SW 1271 (cell line): Measurements from ENCODE around the gene GNS.
"Not testable (repeated sequence)": the region's sequence is repeated elsewhere in the genome, so short reads cannot be mapped to it uniquely, and the experiment has no call there.

Experiments used
- DNase-seq, 2 experiments: peaks; one replicate each; lab custom pipeline; 2025; lab: John Stamatoyannopoulos, UW

Gene GNS

DNA sequence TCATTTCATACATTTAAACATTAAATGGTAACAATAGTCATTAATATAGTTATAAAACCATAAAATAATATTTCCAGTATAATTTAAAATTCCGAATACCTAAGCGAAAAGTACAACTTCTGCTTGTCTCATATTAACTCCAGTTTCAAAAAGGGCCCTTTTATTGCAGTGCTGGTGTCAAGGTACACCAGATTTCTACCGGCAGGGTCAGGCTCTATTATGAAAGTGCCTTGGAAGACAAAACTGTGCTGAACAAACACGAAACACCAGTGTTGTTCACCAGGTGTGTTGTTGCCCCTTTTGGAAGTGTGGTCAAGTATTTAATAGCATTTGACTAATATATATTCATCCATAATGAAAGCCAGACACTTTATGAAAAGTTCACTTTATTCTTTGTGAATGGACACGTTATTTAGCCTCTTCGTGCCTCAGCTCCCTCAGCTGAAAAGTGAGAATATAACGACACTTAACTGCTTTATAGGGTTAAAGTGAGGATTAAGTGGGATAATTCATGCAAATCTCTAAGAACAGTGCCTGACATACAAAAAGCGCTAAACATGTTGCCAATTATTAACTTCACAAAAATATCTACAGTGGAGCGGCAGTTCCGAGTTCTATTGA is 20.3 kb upstream of the GNS start:
- DNase-seq: no peak

DNA sequence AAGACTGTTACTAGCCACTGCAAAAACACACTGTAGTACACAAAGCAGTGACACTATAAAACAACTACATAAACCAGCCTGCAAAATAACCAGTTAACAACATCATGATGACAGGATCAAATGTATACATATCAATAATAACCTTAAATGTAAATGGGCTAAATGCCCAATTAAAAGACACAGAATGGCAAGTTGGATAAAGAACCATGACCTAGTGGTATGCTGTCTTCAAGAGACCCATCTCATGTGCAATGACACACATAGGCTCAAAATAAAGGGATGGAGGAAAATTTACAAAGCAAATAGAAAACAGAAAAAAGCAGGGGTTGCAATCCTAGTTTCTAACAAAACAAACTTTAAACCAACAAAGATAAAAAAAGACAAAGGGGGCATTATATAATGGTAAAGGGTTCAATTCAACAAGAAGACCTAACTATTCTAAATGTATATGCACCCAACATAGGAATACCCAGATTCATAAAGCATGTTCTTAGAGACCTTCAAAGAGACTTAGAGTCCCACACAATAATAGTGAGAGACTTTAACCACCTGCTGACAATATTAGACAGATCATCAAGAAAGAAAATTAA is 16.0 kb upstream of the GNS start:
- not testable (repeated sequence) for DNase-seq

DNA sequence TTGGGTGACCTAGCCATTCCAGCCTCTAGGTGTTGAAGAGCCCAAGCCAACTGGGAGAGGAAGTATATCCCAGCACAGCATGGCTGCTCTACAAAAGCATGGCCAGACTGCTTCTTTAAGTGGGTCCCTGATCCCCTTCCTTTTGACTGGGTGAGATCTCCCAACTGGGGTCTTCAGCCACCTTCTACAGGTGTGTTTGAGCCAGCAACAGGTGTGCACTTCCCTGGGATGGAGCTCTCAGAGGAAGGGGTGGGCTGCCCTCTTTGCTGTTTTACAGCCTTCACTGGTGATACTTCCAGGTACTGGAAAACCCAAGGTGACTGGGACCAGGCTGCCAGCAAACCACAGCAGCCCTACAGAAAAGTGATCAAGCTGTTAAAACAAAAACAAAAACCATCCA is 14.2 kb upstream of the GNS start:
- no peak for DNase-seq

DNA sequence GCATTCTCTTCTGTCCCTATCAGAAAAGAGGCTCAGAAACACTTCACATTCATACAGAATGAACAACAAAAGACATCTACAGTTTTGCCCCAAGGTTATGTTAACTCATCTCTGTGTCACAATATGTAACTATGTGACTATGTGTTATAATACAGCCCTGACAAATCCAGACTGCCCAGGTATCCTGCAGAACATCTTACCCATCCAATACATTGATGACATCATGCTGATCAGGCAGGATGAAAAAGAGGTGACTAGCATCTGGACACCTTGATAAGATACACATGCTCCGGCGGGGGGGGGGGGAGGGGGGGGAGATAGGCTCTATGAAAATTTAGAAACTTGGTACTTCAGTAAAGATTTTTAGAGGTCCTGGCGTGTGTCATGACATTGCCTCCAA is 8.3 kb upstream of the GNS start:
- no peak for DNase-seq

DNA sequence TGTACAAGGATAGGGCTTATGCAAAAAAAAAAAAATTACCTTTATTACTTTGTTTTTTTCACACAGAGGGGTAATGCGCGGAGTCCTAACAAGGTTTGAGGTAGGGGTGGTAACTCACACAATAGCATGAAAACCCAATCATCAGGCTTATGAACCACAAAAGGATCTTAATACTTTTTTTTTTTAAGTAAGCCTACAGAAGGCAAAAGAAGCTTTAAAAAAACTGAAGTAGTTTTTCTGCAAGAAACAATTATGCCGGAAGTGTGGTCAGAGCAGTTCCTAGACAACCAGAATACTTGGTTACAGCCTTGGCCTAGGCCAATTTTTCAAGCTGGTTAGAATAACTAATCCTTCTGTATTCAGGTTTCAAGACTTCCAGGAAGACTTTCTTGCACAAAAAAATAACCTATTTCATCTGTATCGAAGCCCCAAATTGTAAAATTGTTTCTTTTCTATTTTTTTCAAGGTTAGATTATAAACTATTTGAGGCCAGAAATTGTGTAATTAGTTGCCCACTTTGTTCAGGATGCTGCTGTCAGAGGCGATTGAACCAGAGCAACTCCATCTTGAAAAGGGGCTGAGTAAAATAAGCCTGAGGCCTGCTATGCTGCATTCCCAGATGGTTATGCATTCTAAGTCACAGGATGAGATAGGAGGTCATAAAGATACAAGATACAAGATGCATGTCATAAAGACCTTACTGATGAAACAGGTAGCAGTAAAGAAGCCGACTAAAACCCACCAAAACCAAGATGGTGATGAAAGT is 1.8 kb upstream of the GNS start:
- no peak for DNase-seq

DNA sequence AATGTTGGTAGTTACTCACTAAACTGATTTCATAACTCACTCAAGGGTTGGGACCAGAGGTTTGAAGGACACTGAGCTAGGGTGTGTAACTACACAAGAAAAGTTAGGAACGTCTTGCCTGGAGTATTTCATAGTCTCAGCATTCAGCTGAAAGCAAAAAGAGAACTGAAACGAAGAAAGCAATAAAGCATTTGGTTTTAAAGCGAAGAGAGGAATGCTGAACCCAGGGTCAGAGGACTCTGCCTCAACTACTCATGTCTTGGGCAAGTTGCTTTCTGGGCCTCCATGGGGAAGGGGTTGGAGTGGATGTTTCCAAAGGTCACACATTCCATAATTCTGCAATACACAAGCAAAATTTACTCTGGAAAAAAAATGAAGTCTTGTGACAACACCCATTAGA is 1.4 kb downstream of the GNS start:
- DNase-seq: no peak

DNA sequence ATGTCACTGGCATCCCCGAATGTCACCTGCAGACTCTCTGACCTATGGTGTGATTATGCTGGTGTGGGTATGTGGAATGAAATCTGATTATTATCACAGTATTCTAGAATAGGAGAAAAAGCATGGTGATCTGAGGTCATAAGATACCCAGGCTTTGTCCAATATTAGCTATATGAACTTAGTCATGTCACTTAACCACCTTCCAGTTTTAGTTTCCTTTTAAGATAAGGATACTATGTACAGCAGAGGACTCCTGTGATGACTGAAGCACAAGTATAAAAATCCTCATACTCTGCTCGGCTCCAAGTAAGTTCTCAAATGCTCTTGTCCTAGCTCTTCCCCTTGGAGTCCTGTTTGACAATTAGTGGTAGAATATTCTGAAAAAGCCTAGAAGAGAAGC is 2.8 kb downstream of the GNS start:
- no peak for DNase-seq

DNA sequence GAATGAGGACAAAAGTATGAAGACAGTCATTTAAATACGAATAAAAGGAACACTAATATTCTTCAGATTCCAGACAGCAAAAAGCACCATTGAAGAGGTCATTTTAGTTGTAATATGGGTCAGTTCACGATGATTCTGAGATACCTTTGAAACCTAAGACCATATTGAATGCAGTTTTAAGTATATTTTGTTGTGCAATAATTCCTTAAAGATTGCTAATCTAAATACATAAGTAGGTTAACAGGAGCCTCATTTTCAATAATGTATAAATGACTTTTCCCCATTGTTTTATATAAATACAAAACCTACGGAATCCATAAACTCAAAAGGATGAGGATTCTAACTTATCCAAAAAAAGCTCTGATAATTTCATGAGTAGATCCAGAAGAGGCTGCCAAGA is 5.8 kb downstream of the GNS start:
- no peak for DNase-seq

DNA sequence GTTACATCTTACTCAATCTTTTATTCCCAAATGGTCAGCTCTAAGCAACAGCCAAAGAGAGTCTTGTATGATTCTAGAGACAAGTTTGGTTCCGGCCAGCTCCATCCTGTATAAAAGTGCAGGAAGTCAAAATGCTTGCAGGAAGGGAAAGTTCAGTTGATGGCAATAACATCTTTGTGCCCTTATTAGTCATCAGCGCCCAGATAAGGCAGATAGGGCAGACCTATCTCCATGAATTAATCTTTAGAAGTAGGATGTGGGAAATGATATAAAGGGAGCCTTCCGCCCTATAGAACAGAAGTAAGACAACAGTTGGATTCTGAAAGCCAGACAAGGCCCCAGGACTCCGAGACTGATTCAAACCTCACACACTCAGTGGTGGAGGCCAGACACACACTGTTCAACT is 6.4 kb downstream of the GNS start:
- DNase-seq: no peak

DNA sequence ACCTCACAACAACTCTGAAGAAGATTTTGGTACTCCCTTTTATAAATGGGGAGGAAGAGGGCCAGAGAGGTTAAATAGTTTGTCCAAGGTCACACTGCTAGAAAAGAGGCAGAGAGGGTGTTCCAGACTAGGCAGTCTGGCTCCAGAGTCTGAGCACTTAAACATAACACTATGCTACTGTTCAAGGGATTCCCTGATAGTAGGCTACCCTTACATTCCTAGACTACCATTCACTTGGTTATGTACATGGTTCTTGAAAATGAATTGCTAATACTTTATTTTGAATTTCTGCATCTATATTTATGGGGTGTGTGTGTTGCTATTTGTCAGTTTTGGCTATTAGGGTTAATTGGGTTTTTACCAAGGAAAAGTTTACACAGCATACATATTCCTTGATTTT is 7.2 kb downstream of the GNS start:
- no peak for DNase-seq

DNA sequence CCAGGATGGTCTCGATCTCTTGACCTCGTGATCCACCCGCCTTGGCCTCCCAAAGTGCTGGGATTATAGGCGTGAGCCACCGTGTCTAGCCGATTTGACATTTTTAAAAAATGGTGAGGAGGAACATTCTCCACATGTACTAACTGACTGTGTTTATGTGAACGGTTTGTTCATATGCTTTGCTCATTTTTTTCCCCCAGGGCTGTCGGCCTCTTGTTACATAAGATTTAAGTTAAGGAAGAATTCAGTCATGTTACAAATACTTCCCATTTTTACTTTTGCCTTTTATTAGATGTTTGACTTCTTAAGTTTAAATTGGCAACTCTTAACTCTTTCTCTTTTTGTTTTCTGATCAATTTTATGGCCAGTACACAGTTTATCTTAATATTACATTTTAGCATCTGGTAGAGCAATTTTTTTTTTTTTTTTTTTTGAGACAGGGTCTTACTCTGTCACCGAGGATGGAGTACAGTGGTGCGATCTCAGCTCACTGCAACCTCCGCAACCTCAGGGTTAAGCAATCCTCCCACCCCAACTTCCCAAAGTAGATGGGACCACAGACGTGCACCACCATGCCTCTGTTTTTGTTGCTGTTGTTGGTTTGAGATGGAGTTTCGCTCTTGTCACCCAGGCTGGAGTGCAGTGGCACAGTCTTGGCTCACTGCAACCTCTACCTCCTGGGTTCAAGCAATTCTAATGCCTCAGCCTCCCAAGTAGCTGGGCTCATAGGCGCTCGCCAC is 9.6 kb downstream of the GNS start:
- DNase-seq: no peak

DNA sequence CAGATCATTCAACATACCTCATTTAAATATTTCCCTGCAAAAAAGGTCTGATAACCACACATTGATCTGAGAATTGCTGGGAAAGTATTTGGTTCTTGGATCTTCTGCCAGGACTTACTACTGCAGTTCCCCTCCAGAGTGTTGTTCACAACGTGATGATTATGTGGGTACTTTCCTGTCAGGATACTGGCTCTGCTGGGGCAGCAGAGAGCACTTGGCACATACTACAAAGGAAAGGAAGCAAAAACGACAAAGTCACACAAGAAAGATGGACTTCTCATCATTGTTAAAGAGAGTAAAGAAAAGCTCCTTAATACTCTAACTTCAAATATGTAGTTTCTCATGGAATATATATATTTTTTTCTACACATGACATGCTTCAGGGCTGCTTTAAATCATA is 11.5 kb downstream of the GNS start:
- DNase-seq: no peak

DNA sequence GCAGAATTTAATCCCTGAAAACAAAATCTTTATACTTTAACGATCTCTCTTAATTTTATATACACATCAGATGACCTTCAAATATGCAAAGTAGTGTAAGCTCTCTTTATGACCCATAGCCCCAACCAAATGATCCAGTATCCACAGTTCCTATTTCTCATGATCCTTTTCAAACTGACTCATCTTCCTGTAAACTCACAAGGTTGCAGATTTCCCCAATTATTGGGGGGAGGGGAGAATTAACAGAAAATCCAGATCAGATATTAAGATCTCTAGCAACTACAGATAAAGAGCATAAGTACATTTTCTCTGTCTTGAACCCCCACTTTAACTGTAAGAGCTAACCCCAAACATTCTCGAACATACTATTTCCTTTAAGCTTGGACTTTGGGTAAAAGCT is 12.5 kb downstream of the GNS start:
- peak in 1 of 2 experiments; percentile 36 for DNase-seq

DNA sequence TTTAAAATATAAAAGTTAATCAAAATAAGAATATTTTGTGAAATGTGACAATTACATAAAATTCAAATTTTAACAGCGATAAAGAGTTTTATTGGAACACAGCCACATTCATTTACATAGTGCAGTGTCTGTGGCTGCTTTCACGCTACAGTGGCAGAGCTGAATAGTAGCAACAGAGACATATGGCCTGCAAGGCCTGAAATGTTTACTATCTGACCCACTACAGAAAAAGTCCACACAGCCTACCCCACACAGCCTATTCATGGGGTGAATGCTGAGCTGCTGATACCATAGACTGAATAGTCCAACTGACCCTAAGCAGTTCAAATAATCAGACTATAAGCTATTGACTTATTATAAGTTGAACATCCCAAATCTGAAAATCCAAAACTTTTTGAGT is 13.2 kb downstream of the GNS start:
- DNase-seq: no peak

DNA sequence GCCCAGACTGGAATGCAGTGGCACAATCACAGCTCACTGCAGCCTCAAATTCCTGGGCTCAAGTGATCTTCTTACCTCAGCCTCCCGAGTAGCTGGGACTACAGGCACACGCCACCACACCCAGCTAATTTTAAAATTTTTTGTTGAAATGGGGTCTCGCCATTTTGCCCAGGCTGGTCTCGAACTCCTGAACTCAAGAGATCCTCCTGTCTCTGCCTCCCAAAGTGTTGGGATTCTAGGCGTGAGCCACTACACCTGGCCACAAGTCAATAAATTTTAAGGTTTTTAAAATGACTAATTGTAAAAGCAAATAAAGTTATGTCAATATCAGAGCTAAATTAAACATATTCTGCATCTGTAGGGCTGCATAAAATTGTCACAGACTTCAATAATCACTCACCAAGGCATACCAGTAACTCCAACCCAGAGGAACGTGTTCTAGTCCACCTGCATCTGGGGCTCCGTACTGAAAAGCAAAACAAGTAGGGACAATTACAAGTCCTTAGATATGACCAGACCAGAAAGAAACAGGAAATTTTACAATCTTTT is 13.9 kb downstream of the GNS start:
- no peak for DNase-seq

DNA sequence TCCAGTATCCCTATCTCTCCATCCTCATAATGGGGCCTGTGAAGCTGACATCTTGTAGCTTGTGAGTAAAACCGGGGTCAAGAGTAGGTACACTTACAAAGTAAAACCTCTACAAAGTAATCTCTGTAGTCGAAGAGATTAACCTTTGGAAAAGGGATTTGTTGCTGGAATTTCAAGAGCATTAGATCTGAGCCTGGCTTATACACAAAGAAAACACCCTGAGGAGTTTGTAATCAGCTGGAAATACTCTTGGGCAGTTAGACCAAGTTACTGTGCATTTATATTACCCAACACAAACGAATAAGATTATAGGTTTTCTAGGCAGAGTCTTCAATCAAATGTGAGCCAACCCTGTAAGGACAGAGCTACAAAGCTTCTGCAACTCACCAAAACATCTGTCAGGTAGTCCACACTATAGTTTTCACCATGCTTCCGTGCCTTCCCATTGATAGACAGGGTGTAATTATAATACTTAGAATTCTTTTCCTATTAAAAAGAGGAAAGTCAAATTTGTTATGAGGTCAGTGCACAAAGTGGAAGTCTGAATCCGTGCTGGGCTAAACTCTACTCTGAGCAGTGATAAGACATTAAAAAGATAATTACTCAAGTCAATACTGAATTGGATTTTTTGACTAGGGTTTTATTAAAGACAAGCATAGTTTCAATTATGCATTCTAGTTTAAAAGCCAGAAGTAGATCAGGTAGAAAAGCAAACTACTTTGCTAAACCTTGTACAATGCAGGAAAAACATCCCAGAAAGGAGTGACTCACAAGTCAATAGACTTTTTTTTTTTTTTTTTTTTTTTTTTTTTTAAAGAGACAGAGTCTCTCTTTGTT is 14.6 kb downstream of the GNS start:
- peak in 1 of 2 experiments; percentile 18 for DNase-seq

DNA sequence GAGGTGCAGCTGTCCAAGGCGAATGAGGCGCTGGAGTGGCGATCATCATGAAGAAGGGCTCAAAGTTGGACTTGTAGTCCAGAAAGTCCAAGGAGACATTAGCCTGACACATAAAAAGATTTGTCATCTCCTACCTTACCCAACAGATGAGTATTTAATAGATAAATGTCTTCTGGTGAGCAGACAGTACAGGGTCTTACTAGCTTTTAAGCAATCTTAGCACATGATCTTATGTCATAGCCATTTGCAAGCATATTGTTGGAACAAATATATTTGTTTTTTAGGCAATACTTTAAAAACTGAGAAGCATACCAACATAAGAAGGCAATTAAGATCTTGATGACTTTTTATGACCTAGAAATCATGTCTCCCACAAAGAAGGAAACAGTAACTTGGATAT is 16.0 kb downstream of the GNS start:
- no peak for DNase-seq

DNA sequence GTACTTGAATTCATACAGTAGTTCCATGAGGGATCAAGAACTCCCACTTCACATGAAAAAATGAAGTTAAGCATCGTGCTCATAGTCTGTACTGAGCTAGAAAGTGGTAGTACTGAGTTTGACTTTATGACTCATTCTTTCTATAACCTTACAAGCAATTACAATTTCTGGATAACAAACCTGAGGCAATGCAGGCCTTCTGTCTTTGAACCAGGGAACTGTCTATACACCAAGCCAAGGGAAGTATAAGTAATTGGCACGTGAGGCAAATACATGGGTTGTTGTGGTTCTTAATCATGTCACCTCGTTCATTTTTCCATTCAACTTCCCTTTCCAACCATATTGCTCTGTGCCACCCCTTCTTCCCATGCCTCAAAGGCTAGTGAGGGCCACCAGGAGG is 16.8 kb downstream of the GNS start:
- no peak for DNase-seq

DNA sequence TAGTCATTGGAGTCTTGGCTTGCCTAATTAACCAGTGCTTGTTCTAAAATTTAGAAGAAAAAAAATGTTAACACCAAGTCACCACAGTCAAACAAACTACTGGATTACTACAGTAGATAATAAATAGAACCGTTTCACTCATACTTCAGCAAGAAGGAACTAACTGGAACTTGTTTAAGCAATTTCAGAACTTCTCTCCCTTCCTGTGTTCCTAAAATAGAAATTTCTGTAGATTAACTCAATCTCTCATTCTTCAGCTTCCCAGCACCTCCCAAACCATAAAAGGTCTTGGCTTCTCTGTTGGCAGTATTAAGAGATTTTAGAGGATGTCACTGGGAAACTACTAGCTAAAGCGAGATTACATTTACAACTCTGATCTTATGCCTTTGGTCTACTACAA is 18.6 kb downstream of the GNS start:
- DNase-seq: no peak

DNA sequence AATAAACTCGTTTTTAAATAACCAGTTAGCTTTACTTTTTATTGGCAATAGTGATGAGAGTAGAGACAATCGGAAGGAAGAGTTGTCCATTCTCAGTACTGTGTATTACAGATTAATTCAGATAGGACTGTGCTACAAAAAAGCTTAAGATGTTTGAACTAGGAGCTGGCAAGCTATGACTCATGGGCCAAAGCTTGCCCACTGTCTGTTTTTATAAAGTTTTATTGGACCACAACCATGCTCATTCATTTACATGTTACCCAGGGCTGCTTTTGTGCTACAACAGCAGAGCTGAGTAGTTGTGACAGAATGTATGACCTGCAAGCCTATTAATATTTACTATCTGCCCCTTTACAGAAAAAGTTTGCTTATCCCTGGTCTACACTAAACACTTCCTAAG is 19.4 kb downstream of the GNS start:
- DNase-seq: no peak

DNA sequence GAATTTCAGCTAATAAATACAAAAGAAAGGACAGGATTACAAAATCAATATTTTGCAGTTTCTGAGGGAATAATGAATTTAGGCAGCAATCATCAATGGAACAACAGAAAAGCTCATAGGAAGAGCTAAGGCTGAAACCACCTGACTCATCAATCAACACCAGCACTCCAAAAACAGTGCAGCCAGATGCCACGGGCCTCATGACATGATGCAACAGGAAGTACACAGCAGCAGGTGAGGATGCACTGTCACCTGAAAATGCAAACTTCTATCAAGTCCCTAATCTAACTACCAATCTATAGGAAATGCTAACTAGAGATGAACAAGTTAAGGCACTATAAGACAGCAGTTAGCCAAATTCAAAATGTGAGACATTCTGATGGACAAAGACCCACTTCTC is 21.7 kb downstream of the GNS start:
- no peak for DNase-seq

DNA sequence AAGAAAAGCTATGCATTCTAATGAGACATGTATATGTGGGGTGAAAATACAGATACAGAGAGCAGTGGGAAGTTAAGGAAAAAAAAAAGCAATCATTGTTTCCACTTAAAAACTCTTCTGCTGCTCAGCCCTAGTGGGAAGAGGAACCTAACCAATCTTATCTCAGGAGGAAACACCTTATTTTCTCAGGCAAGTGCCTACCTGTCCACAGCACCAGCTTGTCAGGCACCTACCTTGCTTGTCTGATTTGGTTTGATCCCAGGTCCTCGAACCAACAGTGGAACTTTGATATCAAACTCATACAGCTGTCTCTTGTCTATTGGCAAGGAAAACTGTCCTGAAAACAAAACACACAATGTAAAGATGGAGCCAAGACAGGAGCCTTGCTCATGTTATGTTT is 22.4 kb downstream of the GNS start:
- DNase-seq: no peak
